ENCODE data around the gene BTNL2. TPM values are rescaled to one million over a fixed set of nuclear protein-coding genes. Genes with fewer than 3 reads are reported as not detected.

Gene BTNL2
- total RNA-seq, 1 donor from 2014 or later = not detected

GRCh38 chr6:32427934-32428474, 21.0 kb upstream of the BTNL2 start:
- Histone ChIP-seq H2AFZ (ENCODE audit: low read depth, low read length) (no peak overlapping the region), H3K27me3 (ENCODE audit: insufficient read depth, low read length) (peaks cover 2% of the 10 kb centered on the region), H3K4me2 (ENCODE audit: low read length) (no peak overlapping the region), H3K9me3 (ENCODE audit: insufficient read depth, low read depth, low read length) (no peaks in the 10 kb centered on the region), H3K4me1 (ENCODE audit: insufficient read depth, low read length) (no peaks in the 10 kb centered on the region), H3K9ac (ENCODE audit: low read length) (no peak overlapping the region), H3K36me3 (ENCODE audit: insufficient read depth, low read length) (no peaks in the 10 kb centered on the region), H3K27ac (ENCODE audit: low read depth, low read length) (no peak overlapping the region), H4K20me1 (ENCODE audit: insufficient read depth, low read length) (no peaks in the 10 kb centered on the region), H3K4me3 (ENCODE audit: insufficient read depth, low read depth, low read length) (no peak overlapping the region), H3K79me2 (ENCODE audit: insufficient read depth, low read length) (no peaks in the 10 kb centered on the region)
- DNase-seq (ENCODE audit: low read depth) (no peak), FAIRE-seq (no peak)
- H3K36me3 Mint-ChIP-seq (ENCODE audit: low read depth, unreplicated experiment) = no peaks in the 10 kb centered on the region
- H3K4me3 Mint-ChIP-seq (ENCODE audit: unreplicated experiment) = no peak overlapping the region
- peaks cover 3% of the 10 kb centered on the region for H3K4me1 Mint-ChIP-seq (ENCODE audit: low read depth, unreplicated experiment)
- TF ChIP-seq EZH2 (IDR thresholded peaks at IDR 0.05; ENCODE audit: insufficient read depth, low read length) (no peak), CTCF (IDR thresholded peaks at IDR 0.05; ENCODE audit: insufficient read depth, low read depth, low read length) (no peak)
- H3K27me3 Mint-ChIP-seq (ENCODE audit: low read depth, unreplicated experiment) = peaks cover 6% of the 10 kb centered on the region
- no peak overlapping the region for H3K27ac Mint-ChIP-seq (ENCODE audit: unreplicated experiment)
- H3K9me3 Mint-ChIP-seq (ENCODE audit: unreplicated experiment) = no peaks in the 10 kb centered on the region

- H4K20me1 ChIP-seq (ENCODE audit: insufficient read depth, low read length) = no peaks in the 10 kb centered on the region
- DNase-seq (ENCODE audit: low read depth) = no peak
- H3K9me3 Mint-ChIP-seq (ENCODE audit: unreplicated experiment) = no peaks in the 10 kb centered on the region
- no peaks in the 10 kb centered on the region for H3K36me3 ChIP-seq (ENCODE audit: insufficient read depth, low read length)
- H3K4me3 Mint-ChIP-seq (ENCODE audit: unreplicated experiment) = no peak overlapping the region
- H3K27ac ChIP-seq (ENCODE audit: low read depth, low read length) = no peak overlapping the region
- no peak overlapping the region for H2AFZ ChIP-seq (ENCODE audit: low read depth, low read length)
- H3K36me3 Mint-ChIP-seq (ENCODE audit: low read depth, unreplicated experiment) = no peaks in the 10 kb centered on the region
- no peak overlapping the region for H3K4me3 ChIP-seq (ENCODE audit: insufficient read depth, low read depth, low read length)
- peaks cover 2% of the 10 kb centered on the region for H3K27me3 ChIP-seq (ENCODE audit: insufficient read depth, low read length)
- H3K4me2 ChIP-seq (ENCODE audit: low read length) = no peak overlapping the region
- no peaks in the 10 kb centered on the region for H3K9me3 ChIP-seq (ENCODE audit: insufficient read depth, low read depth, low read length)
- peaks cover 3% of the 10 kb centered on the region for H3K4me1 Mint-ChIP-seq (ENCODE audit: low read depth, unreplicated experiment)
- no peak overlapping the region for H3K27ac Mint-ChIP-seq (ENCODE audit: unreplicated experiment)
- no peaks in the 10 kb centered on the region for H3K4me1 ChIP-seq (ENCODE audit: insufficient read depth, low read length)
- FAIRE-seq = no peak
- TF ChIP-seq EZH2 (IDR thresholded peaks at IDR 0.05; ENCODE audit: insufficient read depth, low read length) (no peak), CTCF (IDR thresholded peaks at IDR 0.05; ENCODE audit: insufficient read depth, low read depth, low read length) (no peak)
- H3K79me2 ChIP-seq (ENCODE audit: insufficient read depth, low read length) = no peaks in the 10 kb centered on the region
- H3K9ac ChIP-seq (ENCODE audit: low read length) = no peak overlapping the region
- peaks cover 6% of the 10 kb centered on the region for H3K27me3 Mint-ChIP-seq (ENCODE audit: low read depth, unreplicated experiment)
These were observed 20.2 kb upstream of the BTNL2 start for GRCh38 chr6:32427218-32427617.

GRCh38 chr6:32426338-32426737, 19.4 kb upstream of the BTNL2 start:
- H3K4me1 Mint-ChIP-seq (ENCODE audit: low read depth, unreplicated experiment) = peaks cover 3% of the 10 kb centered on the region

More at GRCh38 chr6:32426338-32426737, 19.4 kb upstream of the BTNL2 start:
- H3K9me3 ChIP-seq (ENCODE audit: insufficient read depth, low read depth, low read length) = no peaks in the 10 kb centered on the region
- no peaks in the 10 kb centered on the region for H3K79me2 ChIP-seq (ENCODE audit: insufficient read depth, low read length)
- no peaks in the 10 kb centered on the region for H3K36me3 Mint-ChIP-seq (ENCODE audit: low read depth, unreplicated experiment)
- DNase-seq (ENCODE audit: low read depth) (no peak), FAIRE-seq (no peak)
- H3K36me3 ChIP-seq (ENCODE audit: insufficient read depth, low read length) = no peaks in the 10 kb centered on the region
- H3K27ac Mint-ChIP-seq (ENCODE audit: unreplicated experiment) = no peak overlapping the region
- H3K4me3 Mint-ChIP-seq (ENCODE audit: unreplicated experiment) = no peak overlapping the region
- no peak for TF ChIP-seq EZH2 (IDR thresholded peaks at IDR 0.05; ENCODE audit: insufficient read depth, low read length)
- TF ChIP-seq CTCF (IDR thresholded peaks at IDR 0.05; ENCODE audit: insufficient read depth, low read depth, low read length) = no peak
- H3K27me3 Mint-ChIP-seq (ENCODE audit: low read depth, unreplicated experiment) = peaks cover 12% of the 10 kb centered on the region
- peaks cover 2% of the 10 kb centered on the region for H3K27me3 ChIP-seq (ENCODE audit: insufficient read depth, low read length)
- H4K20me1 ChIP-seq (ENCODE audit: insufficient read depth, low read length) = no peaks in the 10 kb centered on the region
- H2AFZ ChIP-seq (ENCODE audit: low read depth, low read length) = no peak overlapping the region
- H3K4me1 ChIP-seq (ENCODE audit: insufficient read depth, low read length) = no peaks in the 10 kb centered on the region
- no peak overlapping the region for H3K9ac ChIP-seq (ENCODE audit: low read length)
- H3K4me3 ChIP-seq (ENCODE audit: insufficient read depth, low read depth, low read length) = no peak overlapping the region
- H3K27ac ChIP-seq (ENCODE audit: low read depth, low read length) = no peak overlapping the region
- H3K9me3 Mint-ChIP-seq (ENCODE audit: unreplicated experiment) = no peaks in the 10 kb centered on the region
- H3K4me2 ChIP-seq (ENCODE audit: low read length) = no peak overlapping the region
